HS-27A (cell line): ENCODE results near the gene PPP1R1A.

Source experiments
- DNase-seq: peaks from one replicate; pipeline ENCODE4 v3.0.0-alpha.2; 2012; ENCODE audit warnings: low read depth, missing footprints

PPP1R1A gene

DNA sequence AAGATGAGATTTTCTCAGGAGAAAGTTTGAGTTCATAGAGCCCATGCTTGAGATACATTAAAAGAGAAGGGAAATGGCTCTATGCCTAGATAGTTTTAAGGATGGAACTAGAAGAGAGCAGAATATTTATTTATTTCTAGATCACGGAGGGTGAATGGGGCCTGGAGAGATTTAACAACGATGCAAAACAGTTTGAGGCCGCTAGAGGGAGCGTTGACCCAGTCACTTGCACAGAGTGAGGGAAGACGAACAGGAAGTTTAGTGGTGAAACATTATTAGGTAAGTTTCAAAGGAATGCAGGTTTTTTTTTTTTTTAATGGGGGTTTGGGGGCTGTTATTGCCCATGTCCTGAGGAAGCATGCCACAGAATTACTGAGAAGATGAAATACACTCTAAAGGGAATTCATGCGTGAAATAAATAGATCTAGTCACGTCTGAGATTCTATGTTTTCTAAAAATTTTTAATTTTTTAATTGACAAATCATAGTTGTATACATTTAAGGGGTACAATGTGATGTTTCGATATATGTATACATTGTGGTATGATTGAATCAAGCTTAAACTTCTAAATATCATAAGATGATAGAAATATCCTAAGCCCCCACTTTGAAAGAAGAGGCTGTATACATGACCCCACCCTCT is 14.8 kb upstream of the PPP1R1A start:
- DNase-seq, result peak; percentile 23

DNA sequence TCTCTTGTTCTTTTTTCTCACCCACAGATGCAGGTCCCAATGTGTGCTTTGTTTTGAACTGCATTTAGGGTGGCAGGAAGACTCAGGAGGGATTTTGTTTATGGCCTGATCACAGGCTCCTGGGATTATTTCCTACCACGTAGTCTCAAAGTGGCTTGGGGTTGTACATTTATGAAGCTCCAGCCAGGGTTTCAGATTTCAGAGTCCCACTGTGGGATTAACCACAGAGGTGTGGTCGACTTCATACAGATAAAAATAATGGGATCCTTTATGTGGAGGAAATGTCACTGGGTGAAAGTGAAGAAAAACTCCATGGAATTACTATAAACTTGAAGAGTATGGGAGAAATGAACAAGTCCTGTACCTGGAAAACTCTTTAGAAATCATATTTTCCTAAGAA is 14.2 kb upstream of the PPP1R1A start:
- no peak for DNase-seq

DNA sequence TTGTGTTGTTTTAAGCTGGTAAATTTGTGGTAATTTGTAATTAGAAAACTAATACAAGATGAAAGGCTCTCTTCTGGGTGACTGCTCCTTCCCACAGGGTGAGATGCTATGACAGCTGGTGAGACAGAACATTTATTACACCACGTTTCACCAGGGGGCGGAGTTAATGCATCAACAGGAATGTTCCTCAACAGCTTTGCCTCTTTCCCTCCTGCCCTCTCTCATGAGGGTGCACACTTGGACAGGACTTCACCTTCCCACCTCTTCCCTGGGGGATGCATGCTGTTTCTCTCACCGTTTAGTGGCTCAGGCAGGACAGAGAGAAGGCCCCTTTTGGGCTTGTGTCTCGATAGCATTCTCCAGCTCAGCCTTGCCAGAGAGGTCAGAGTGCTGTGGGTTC is 13.4 kb upstream of the PPP1R1A start:
- no peak for DNase-seq

DNA sequence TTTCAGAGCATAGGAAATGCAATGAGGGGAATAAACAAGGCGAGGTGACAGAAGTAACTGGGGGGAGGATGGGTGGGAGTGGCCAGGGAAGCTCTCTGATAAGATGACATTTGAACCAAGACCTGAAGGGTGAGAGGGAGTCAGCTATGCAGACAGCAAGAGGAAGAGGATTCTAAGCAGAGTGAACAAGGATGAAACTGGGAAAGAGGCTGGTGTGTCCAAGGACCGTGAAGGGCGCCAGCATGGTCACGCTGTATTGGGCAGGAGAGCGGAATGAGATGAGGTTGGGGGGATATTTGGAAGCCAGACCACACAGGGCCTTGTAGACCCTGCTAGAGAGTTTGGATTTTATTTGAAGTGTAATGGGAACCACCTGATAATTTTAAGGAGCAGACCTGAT is 10.5 kb upstream of the PPP1R1A start:
- no peak for DNase-seq

DNA sequence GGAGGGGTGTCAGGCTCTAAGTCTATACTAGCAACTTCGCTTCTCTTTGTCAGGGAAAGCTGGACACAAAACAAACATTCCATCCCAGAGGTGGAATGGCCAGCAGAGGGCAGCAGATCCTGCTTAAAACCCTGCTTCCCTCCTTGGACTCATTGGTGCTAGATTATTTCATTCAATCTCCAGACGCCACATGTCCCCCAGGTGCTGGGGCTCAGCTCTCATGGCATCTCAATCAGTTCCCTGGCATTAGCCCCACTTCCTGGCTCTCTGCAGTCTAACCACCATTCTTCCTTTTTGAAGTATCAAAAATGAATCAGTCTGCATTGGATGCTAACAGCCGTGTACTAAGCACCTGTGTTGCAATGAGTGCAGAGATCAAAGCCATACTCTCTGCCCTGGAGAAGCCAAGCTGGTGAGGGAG is 8.1 kb upstream of the PPP1R1A start:
- peak; percentile 22 for DNase-seq

DNA sequence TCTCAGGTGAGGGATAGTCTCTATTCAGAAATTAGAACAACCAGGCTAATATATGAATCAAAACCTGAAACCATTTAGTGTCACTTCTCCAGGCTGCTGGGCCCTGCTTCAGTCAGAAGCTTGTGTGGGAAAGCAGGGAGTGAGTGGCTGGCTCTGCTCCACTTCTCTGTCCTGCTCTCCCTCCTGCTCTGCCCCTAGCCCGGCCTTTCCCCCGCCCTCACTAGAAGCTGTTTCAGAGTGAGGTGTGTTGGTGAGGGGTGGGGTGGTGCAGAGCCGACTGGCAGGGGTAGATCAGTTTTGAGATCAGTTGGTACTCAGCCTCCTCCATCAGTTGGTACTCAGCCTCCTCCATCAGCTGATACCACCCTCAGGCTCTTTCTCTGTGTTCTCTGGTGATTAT is 7.0 kb upstream of the PPP1R1A start:
- DNase-seq, result no peak

DNA sequence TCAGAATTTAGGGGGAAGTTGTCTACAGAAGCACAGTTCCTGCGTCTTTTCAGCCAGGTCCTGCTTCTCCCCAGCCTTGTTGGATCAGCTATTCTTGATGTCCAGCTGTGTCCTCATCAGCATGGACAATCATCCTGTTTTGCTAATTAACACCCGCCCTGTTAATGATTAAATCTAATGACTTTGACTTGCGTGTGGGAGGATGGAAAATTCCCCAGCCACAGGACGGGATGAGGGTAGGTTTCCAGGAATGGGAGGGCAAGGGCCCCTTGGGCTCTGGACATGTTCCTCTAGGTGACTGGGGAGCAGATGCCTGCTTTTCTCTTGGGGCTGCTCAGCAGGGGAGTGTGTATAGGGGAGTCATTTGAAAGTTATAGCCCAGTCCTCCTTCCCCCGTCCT is 5.3 kb upstream of the PPP1R1A start:
- DNase-seq, result no peak

DNA sequence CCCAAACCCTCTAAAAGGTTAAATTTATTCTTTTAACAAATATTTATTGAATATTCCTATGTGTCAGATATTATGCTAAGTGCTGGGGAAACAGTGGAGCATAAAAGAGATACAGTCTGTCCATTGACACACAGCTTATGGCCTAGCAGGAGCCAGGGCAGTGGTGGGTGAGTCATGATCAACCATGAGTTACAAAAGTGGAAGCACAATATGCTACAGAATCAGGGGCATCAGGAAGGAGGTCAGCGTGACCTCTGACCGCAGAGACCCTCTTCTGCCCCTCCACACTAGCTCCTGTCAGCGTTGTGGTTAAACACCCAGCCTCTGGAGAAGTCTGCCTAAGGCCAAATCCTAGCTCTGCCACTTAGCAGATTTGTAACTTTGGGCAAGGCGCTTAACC is 4.7 kb upstream of the PPP1R1A start:
- no peak for DNase-seq

DNA sequence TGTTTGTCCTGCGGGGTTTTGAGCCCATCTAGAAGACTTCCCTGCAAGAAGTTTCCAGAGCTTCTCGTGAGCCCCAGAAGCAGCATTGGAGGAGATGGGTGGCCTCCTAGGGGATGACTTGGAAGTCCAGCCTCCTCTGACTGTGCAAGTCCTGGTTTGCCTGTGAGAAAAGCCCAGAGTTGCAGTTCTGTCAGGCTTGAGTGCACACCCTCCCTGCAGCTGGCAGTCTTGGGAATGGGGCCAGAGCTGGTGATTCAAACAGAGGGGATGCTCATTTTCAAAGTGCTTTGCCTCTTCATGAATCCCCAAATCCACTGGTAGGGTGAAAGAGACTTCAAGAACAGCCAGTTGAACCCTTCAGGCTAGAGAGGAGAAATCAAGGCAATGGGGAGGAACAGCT is 3.9 kb upstream of the PPP1R1A start:
- DNase-seq, result no peak

DNA sequence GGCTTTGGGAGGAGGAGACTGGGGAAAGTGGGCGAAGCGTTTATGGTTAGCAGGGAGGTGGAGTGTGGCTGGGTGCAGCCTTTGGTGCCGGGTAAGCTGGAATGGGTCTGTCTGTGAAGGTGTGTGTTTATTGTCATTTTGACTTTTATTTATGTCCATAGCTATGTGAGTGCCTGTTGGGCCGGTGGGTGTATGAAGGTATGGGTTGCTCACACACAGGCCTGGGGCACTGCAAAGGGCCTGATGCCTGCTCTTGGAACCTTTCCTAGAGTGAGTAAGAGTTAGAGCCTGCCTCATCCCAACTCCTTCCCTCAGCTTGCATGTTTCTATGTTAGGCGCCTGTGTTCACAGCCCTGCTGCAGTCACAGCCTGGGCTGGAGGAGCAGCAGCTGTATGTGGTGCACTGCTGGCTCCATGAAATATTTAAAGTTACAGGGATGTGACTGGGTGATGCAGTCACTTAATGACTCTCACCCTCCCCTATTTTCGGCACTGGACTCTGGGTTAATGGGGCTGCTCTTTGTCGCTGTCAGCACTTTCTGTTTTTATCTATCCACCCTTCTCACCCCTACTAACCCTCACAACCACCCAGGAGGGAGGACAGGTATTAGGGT is 2.6 kb upstream of the PPP1R1A start:
- no peak for DNase-seq

DNA sequence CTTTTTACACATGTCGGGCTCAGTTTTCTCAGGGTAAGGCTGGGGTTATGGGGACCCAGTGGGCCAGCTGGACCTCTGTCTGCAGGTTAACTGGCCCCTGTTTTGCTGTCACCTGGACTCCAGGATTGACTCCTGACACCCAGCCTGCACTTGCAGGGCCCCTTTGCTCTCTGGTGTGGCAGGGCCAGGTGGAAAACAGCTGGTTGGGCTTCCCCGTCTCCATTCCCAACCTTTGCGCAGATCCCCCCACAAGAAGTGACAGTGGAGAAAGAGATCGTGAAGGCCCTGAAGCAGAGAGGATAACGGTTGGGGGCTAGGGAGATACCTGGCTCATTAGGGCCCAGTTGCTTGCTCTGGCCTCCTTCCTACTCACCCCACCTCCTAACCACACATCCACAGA is 1.5 kb upstream of the PPP1R1A start:
- DNase-seq, result no peak

DNA sequence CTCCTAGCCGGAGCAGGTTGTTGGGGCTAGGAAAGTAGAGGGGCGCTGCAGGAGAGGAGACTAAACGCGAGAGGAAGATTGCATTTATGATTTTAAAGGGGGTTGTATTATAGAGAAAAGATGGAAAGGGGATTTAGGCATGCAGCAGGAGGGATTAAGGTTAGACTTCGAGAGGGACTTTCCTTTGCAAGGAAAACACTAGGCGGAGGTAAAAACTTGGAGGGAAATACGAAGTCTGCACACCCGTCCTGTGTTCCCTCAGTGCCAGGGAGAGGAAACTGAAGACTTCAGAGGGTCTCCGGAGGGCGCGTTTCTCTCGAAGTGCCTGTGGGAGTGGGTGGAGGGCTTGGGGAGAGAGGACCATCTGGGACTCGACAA is 420 bp upstream of the PPP1R1A start:
- no peak for DNase-seq

DNA sequence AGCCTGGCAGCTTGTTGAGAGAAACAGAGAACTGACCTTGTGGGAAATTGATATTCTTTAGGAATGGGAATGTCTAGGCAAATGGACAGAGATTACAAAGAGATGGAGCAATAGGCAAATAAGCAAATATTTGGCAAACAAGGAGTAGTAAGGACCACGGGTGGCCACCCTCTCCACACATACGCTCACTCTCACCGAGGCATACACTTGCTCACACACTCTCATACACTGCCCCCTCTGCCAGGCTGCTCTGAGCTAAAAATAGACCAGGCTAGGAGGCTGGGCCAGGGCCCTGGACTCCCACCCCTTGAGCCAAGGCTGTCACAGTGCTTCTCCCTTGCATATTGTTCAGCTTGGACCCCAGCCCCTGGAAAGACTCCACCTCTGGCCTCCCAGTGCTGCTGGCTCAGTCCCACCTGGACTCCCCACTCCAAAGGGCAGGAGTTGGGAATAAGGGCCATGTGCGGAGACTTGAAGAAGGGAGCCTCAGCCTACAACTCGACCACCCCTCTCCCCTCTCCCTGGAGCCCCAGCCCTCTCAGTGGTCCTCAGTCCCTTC is 1.1 kb downstream of the PPP1R1A start:
- no peak for DNase-seq

DNA sequence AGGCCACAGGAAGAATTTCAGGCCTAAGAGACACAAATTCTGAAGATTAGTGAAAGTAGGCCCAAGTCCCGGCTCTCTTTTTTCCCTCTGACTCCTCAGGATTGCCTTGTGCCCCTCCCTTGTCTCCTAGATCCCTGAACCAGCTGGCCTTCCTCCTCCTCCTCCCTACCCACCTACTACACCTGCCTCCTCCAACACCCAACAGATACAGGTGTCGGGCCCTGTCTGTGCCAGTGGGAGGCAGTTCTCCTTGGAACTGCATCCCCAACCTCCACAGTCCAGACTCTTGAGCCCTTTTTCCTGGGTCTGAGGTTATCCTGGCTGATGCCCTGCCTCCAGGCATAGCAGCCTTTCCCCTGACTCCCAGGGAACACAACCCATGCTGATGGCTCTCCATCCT is 1.8 kb downstream of the PPP1R1A start:
- no peak for DNase-seq

DNA sequence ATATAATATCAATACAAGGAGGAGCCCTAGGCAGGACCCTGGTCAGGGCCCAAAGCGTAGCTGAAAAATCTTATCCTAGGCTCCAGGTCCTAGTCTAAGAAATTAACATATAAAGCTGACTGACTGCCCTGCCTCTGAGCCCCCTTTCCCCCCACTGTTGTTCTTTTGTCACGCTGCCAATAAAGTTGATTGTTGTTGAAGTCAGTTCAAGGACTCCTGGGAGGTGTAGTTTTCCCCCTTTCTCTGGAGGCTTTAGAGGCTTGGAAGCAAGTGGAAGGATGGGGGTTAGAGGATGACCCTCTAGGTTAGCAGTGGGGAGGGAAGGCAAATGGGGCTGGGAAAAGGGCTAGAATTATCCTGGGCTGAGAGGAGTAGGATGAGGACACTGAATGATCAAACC is 3.2 kb downstream of the PPP1R1A start:
- no peak for DNase-seq

DNA sequence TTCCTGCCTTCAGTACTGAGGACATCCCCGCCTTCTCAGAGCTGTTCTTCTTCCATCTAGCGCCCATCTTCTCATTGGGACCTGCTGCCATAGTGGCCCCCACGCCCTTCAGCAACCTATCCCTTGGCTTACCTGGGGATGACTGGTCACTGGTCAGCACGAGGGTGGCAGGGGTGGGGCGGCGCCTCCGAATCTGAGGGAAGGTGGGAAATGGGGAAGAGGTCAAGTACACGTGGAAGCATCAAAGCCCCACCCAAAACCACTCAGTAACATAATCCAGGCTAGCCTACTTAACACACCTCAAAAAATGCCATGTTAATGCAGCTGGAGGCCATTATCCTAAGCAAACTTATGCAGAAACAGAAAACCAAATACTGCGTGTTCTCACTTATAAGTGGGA is 4.3 kb downstream of the PPP1R1A start:
- no peak for DNase-seq

DNA sequence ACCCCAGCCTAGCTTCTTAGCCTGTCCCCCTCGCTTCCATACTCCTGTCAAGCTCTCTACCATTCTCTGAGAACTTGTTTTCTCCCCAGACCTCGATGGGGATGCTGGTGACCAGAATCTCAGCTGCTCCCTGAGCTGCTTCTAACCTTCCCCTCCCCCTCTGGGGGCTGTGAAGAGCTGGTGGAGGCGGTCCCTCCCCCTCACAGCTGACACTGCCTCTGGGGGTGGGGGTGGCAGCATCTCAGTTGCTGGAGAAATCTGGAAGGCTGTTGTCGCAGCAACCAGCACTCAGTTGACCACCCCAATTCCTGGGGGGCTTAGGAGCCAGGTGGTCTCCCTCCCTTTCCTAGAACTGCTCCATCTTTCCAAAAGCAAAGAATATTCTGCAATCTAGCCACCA is 4.7 kb downstream of the PPP1R1A start:
- no peak for DNase-seq

DNA sequence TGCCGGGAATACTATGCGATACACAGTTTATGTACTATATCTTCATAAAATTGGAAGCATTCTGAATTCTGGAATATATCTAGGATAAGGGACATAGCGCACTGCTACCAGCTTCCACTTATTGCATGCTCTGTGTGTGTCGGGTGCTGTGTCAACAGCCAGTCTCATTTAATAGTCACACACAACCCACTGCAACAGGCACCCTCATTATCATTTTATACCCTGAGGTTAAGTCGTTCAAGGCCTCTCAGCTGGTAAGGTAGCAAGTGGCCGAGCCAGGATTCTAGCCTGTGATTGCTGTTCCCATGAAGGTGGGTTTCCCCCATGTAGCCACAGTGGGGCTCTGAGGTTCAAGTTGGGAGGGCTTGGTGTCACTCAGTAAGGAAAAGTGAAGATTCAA is 7.0 kb downstream of the PPP1R1A start:
- no peak for DNase-seq

DNA sequence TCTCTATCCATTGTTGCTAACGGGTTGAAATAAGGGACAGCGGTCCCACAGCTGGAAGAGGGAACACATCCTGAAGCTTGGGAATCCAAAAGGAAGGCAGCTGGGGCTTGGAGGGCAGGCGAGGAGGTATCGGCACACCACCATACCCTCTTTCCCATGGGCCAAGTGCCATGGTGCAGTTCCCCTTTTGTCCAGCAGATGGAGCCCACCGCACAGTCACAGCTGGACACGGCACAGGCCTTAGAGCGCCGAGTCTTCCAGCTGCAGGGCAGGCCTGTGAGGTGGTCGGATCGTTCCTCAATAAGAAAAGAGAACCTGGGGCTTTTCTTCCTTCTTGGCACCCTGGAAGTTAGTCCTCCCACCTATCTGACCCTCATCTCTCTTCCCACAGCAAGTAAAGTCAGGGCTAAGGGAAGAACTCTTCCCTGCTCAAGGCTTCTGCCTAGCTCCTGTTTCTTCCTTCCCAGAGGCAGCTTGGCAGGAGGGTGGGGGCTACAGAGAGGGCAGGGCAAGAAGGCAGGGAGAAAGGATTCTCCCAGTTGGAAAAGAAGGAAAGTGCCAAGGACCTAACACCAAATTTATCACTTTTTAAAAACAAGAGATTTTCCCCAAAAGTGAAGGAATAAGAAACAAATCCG is 8.6 kb downstream of the PPP1R1A start:
- peak; percentile 35 for DNase-seq

DNA sequence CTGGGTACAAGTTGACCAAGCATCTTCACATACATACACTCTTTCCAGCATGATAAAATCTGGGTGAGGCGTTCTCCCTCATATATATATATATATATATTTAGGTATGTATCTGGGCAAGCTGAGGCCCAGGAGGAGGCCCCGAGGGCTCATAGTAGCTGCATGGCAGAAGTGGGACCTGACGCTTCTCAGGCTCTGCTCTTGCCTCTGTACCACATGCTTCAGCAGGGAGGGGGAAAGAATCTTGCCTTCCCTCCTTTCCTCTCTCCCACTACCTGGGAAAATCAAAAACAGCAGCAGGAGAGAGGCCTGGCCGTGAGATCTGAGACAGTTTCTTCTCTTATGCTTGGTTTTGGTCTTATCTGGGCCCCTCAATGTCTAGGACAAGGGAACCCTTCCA is 9.2 kb downstream of the PPP1R1A start:
- DNase-seq, result no peak

DNA sequence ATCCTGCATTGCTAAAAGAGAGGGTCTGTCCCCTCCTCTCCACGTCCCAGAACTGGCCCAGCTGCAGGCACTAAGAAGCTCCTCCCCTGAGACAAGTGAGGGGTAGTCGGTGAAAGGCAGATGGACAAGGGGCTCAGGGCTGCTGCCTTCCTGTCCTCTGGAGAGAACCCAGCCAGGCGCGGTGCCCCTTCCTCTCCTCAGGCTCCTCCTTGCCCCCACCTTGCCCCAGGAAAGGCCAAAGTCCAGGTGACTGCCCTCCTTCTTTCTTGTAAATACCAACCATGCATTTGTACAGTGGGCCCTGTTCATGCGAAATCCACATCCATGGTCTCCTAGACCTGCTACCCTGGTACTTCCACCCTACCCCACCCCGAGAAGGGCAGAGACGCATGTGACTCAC is 9.7 kb downstream of the PPP1R1A start:
- no peak for DNase-seq

DNA sequence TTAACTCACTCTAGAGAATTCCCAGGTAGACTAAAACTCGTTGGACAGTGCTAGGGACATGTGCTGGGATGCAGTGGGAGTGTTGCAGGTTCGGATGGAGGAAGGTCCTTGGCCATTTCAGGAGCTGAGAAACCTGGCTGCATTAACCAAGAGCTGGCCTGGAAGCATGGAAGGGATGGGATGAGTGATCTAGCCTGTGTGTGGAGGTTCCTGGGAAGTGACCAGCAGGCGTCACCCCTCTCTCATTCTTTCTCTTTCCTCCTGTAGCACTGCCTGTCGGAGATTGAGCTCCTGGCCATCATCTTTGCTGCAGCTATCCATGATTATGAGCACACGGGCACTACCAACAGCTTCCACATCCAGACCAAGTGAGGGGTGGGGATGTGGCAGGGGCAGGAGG is 15.6 kb downstream of the PPP1R1A start:
- DNase-seq, result no peak
